IMR-90 (cell line): ENCODE data around the gene HMCES.

ENCODE experiments used
- RAD21 ChIP-seq: IDR thresholded peaks from 2 replicates; pipeline ENCODE4 v1.6.1; 2012; ENCODE audit warnings: low read length, improper control_type of control experiment
- TF ChIP-seq, protein P1 (sequence below): conservative IDR thresholded peaks from 2 replicates; pipeline ENCODE4 v1.5.1; 2012; ENCODE audit warnings: mild to moderate bottlenecking, low read depth, low read length, improper control_type of control experiment

GRCh38 chr3:129320825-129321487 lies 42.3 kb downstream of the HMCES start:
- TF ChIP-seq RAD21 = no peak
- TF ChIP-seq, protein P1, sequence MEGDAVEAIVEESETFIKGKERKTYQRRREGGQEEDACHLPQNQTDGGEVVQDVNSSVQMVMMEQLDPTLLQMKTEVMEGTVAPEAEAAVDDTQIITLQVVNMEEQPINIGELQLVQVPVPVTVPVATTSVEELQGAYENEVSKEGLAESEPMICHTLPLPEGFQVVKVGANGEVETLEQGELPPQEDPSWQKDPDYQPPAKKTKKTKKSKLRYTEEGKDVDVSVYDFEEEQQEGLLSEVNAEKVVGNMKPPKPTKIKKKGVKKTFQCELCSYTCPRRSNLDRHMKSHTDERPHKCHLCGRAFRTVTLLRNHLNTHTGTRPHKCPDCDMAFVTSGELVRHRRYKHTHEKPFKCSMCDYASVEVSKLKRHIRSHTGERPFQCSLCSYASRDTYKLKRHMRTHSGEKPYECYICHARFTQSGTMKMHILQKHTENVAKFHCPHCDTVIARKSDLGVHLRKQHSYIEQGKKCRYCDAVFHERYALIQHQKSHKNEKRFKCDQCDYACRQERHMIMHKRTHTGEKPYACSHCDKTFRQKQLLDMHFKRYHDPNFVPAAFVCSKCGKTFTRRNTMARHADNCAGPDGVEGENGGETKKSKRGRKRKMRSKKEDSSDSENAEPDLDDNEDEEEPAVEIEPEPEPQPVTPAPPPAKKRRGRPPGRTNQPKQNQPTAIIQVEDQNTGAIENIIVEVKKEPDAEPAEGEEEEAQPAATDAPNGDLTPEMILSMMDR = no peak
